Breast epithelium (tissue), 4 donors: ENCODE results near the gene MTRFR. TPM values are rescaled to one million over a fixed set of nuclear protein-coding genes. Genes with fewer than 3 reads are reported as not detected.

Source experiments
- DNase-seq, 2 donors: peaks; one replicate each; pipeline ENCODE4 v3.0.0-alpha.2; 2019; ENCODE audit warnings: low spot score in 2 of 2
- H3K27ac ChIP-seq, 2 donors: fragments of 200-600 bp; sonication (generic) in 1 of 2; one replicate each; pipeline ENCODE4 v1.5.1; 2016 to 2019; ENCODE audit warnings: mild to moderate bottlenecking in 1 of 2
- H3K27me3 ChIP-seq, 2 donors: fragments of 200-600 bp; sonication (generic) in 1 of 2; one replicate each; pipeline versions ENCODE4 v1.5.1 to v1.6.0; 2017 to 2019; ENCODE audit warnings: control low read depth in 1 of 2, mild to moderate bottlenecking in 1 of 2
- H3K36me3 ChIP-seq: fragments of 200-600 bp; one replicate; pipeline ENCODE4 v1.5.1; 2019
- H3K4me1 ChIP-seq, 2 donors: fragments of 200-600 bp; sonication (generic); one replicate each; pipeline ENCODE4 v1.5.1; 2016 to 2019; ENCODE audit warnings: control low read depth in 1 of 2
- H3K4me3 ChIP-seq, 3 donors: fragments of 200-600 bp; sonication (generic); 1 replicate in 2 of 3; 2 replicates in 1 of 3; pipeline ENCODE4 v1.5.1; 2016 to 2019; ENCODE audit warnings: mild to moderate bottlenecking in 3 of 3, moderate library complexity in 2 of 3
- H3K9me3 ChIP-seq, 2 donors: fragments of 200-600 bp; sonication (generic) in 1 of 2; one replicate each; pipeline ENCODE4 v1.5.1; 2016 to 2019; ENCODE audit warnings: control low read depth in 1 of 2
- POLR2A ChIP-seq: fragments of 450-650 bp; IDR thresholded peaks from one replicate; pipeline ENCODE4 v1.6.1; 2016; ENCODE audit warnings: antibody characterized with exemption, mild to moderate bottlenecking, moderate library complexity
- POLR2AphosphoS5 ChIP-seq, 3 donors: sonication (generic); formaldehyde crosslinking; IDR thresholded peaks; one replicate each; pipeline ENCODE4 v1.6.1; 2017; ENCODE audit warnings: antibody characterized with exemption in 3 of 3
- intact Hi-C: fragments of 100-400 bp; cut with DNase I; formaldehyde crosslinking; loops from one replicate; pipeline ENCODE4 v1.15.1; 2023; ENCODE audit warnings: low total_unique reads
- total RNA-seq, 3 donors: library from RNA; depleted of rRNA; stranded (reverse); fragments of >200 nt; gene quantifications; one replicate each; pipeline ENCODE4 v1.1.0, GENCODE V29; 2016
- TF ChIP-seq, protein P1 (sequence below), 3 donors: fragments of 450-650 bp; IDR thresholded peaks; one replicate each; pipeline ENCODE4 v1.5.1; 2016 to 2017; ENCODE audit warnings: antibody characterized with exemption in 3 of 3, mild to moderate bottlenecking in 3 of 3, moderate library complexity in 3 of 3

The MTRFR gene
- total RNA-seq, 3 donors from 2014 or later: 5.6 to 8.8 (median 8.6) TPM

- peaks cover 5% of the 10 kb centered on the region for H3K36me3 ChIP-seq
- H3K27me3 ChIP-seq: no peaks in the 10 kb centered on the region
- H3K9me3 ChIP-seq: no peaks in the 10 kb centered on the region
- TF ChIP-seq POLR2AphosphoS5 (IDR thresholded peaks at IDR 0.05) (no peak), POLR2A (no peak)
- TF ChIP-seq, protein P1, sequence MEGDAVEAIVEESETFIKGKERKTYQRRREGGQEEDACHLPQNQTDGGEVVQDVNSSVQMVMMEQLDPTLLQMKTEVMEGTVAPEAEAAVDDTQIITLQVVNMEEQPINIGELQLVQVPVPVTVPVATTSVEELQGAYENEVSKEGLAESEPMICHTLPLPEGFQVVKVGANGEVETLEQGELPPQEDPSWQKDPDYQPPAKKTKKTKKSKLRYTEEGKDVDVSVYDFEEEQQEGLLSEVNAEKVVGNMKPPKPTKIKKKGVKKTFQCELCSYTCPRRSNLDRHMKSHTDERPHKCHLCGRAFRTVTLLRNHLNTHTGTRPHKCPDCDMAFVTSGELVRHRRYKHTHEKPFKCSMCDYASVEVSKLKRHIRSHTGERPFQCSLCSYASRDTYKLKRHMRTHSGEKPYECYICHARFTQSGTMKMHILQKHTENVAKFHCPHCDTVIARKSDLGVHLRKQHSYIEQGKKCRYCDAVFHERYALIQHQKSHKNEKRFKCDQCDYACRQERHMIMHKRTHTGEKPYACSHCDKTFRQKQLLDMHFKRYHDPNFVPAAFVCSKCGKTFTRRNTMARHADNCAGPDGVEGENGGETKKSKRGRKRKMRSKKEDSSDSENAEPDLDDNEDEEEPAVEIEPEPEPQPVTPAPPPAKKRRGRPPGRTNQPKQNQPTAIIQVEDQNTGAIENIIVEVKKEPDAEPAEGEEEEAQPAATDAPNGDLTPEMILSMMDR (IDR thresholded peaks at IDR 0.05): no peak
- H3K4me1 ChIP-seq: no peaks in the 10 kb centered on the region
- intact Hi-C loops: no loop called here
- H3K4me3 ChIP-seq: no peak overlapping the region
- no peak for DNase-seq
- H3K27ac ChIP-seq: no peak overlapping the region
Observed at GRCh38 chr12:123305136-123305535, 71.9 kb downstream of the MTRFR start.

DNA sequence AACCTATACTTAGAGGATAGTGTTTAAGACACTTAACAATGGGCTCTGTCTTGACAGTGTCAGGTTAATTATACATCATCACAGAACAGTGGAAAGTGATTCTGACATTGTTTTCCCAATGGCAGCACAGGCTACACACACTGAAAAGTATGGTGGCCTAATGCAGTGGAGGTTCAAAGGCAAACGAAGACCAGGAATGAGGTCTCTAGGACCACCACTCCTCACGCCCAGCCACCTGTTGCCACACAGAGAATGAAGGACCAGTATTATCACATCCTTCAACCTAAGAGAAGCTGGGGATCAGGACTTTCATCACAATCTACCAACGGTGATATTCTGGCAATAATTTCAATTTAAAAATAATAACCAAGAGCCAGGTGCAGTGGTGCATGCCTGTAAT lies 73.0 kb downstream of the MTRFR start:
- TF ChIP-seq POLR2A (no peak), POLR2AphosphoS5 (IDR thresholded peaks at IDR 0.05) (no peak)
- TF ChIP-seq, protein P1 (IDR thresholded peaks at IDR 0.05): no peak
- Histone ChIP-seq H3K27ac (no peak overlapping the region), H3K4me1 (no peaks in the 10 kb centered on the region), H3K4me3 (no peak overlapping the region), H3K9me3 (no peaks in the 10 kb centered on the region), H3K27me3 (no peaks in the 10 kb centered on the region), H3K36me3 (peaks cover 12% of the 10 kb centered on the region)
- intact Hi-C loops: no loop called here
- no peak for DNase-seq

Other genes with a start within 250 kb of the MTRFR start
- 1 to 10 TPM; 2.3 to 7.5 (median 2.4) TPM for gene PITPNM2, start 82.3 kb upstream of the MTRFR start, total RNA-seq
- 10 to 100 TPM; 19.0 to 28.6 (median 21.7) TPM for gene MPHOSPH9, start 295 bp upstream of the MTRFR start, total RNA-seq
- gene CDK2AP1, start 38.4 kb downstream of the MTRFR start, total RNA-seq: 100 to 1,000 TPM in 2 of 3 donors, 10 to 100 TPM in 1; 81.3 to 133 (median 118) TPM
- 10 to 100 TPM; 20.3 to 31.0 (median 22.9) TPM for gene SBNO1, start 131.4 kb downstream of the MTRFR start, total RNA-seq
- 10 to 100 TPM; 27.4 to 53.0 (median 31.1) TPM for gene KMT5A, start 150.7 kb downstream of the MTRFR start, total RNA-seq
- 10 to 100 TPM in 1 of 3 donors, 1 to 10 TPM in 2; 8.9 to 11.8 (median 9.1) TPM for gene RILPL2, start 203.2 kb downstream of the MTRFR start, total RNA-seq
- 10 to 100 TPM; 14.6 to 24.1 (median 17.7) TPM for gene SNRNP35, start 224.7 kb downstream of the MTRFR start, total RNA-seq